ENCODE data around the gene PTPRT.

DNA sequence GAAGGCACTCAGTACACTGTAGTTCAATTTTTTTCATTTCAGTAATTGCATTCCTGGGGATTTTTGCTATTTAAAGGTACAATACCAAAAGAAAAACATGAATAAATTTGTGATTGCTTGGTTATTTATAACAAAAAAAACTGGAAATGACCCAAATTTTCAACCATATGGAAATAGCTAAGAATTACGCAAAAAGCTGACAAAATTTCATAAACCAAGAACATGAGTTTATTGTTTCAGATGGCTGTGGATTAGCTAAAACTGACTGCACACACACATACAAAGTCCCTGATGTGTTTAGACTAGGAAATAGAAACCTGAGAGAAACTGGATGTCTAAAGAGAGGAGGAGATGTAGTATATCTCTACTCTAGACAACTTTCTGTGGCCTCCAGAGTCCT lies 853.1 kb downstream of the PTPRT start:
- no peak for TF ChIP-seq EZH2 (IDR thresholded peaks at IDR 0.05; ENCODE audit: borderline replicate concordance, low read depth, low read length, severe bottlenecking)
- TF ChIP-seq, protein P1, sequence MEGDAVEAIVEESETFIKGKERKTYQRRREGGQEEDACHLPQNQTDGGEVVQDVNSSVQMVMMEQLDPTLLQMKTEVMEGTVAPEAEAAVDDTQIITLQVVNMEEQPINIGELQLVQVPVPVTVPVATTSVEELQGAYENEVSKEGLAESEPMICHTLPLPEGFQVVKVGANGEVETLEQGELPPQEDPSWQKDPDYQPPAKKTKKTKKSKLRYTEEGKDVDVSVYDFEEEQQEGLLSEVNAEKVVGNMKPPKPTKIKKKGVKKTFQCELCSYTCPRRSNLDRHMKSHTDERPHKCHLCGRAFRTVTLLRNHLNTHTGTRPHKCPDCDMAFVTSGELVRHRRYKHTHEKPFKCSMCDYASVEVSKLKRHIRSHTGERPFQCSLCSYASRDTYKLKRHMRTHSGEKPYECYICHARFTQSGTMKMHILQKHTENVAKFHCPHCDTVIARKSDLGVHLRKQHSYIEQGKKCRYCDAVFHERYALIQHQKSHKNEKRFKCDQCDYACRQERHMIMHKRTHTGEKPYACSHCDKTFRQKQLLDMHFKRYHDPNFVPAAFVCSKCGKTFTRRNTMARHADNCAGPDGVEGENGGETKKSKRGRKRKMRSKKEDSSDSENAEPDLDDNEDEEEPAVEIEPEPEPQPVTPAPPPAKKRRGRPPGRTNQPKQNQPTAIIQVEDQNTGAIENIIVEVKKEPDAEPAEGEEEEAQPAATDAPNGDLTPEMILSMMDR (IDR thresholded peaks at IDR 0.05; ENCODE audit: borderline replicate concordance, extremely low read depth, low read length, poor library complexity, severe bottlenecking), result no peak
